Spleen (tissue), 7 donors: ENCODE data around the gene FBXW4.

Experiments
- POLR2A ChIP-seq, 3 donors: fragments of 450-650 bp; IDR thresholded peaks; one replicate each; pipeline ENCODE4 v1.5.1; 2017; ENCODE audit warnings: antibody characterized with exemption in 3 of 3, mild to moderate bottlenecking in 1 of 3
- TF ChIP-seq, protein P1 (sequence below), 11 experiments: fragments of 200-600 bp in 7 of 11; fragments of 450-650 bp in 4 of 11; sonication (generic) in 4 of 11; IDR thresholded peaks in 8 of 11; conservative IDR thresholded peaks in 3 of 11; 1 replicate in 7 of 11; 2 replicates in 4 of 11; pipeline versions ENCODE4 v1.4.0 to v1.8.0; 2016 to 2021; ENCODE audit warnings: antibody characterized with exemption in 11 of 11, inconsistent platforms in 4 of 11, mild to moderate bottlenecking in 1 of 11
- donor health status: DM: no; HTN: no; CAD: no; lungs with moderate emphysema.
- donor health status: DM: no; HTN: no; CAD: no.
- donor health status: DM: no; HTN: no; CAD: no.

DNA sequence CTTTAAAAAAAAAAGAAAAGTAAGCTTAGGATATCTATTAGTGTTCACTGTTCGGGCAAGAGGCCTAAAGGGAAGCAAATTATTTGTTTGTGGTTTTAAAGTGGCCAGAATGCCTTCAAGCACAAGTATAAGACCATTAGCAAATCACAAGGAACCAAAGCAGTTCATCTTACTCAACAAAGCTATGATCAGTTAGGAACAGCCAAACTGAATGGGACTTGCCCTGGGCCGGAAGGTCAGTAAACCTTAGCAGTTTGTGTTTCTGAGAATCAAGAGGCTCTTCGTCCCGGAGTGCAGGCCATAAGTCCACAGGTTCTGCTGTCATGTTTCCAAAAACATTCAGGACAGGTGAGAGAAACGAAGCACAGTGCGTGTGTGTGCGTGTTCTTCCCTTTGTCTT lies 4.5 kb downstream of the FBXW4 start:
- TF ChIP-seq, protein P1, sequence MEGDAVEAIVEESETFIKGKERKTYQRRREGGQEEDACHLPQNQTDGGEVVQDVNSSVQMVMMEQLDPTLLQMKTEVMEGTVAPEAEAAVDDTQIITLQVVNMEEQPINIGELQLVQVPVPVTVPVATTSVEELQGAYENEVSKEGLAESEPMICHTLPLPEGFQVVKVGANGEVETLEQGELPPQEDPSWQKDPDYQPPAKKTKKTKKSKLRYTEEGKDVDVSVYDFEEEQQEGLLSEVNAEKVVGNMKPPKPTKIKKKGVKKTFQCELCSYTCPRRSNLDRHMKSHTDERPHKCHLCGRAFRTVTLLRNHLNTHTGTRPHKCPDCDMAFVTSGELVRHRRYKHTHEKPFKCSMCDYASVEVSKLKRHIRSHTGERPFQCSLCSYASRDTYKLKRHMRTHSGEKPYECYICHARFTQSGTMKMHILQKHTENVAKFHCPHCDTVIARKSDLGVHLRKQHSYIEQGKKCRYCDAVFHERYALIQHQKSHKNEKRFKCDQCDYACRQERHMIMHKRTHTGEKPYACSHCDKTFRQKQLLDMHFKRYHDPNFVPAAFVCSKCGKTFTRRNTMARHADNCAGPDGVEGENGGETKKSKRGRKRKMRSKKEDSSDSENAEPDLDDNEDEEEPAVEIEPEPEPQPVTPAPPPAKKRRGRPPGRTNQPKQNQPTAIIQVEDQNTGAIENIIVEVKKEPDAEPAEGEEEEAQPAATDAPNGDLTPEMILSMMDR (IDR thresholded peaks at IDR 0.05 in 8 of 11, conservative IDR thresholded peaks at IDR 0.05 in 3 of 11) = no peak
- no peak for TF ChIP-seq POLR2A (IDR thresholded peaks at IDR 0.05)
